PC-3 (cell line): Measurements from ENCODE around the gene PRPF39. TPM values are rescaled to one million over a fixed set of nuclear protein-coding genes. Genes with fewer than 3 reads are reported as not detected.
A peak's percentile ranks its signal among the peaks of the same experiment; 100 is the strongest.

Experiments used
- ATAC-seq: fragments of 200-7000 bp; cut with Tn5 transposase; 2 replicates; pipeline ENCODE4 v1.9.1; 2020; ENCODE audit warnings: mild to moderate bottlenecking, moderate library complexity
- BruUV-seq: library from RNA; stranded (reverse); fragments of 400-500 nt; replicated peaks from 2 replicates; lab custom pipeline; 2021; lab: Mats Ljungman, UMichigan
- CTCF ChIA-PET: fragments of 300-600 bp; sonication (Branson Sonifier 250); formaldehyde crosslinking; loops from one replicate; lab custom pipeline; 2022; ENCODE audit warnings: antibody characterized with exemption; lab: Charles Lee
- POLR2A ChIA-PET: fragments of 300-600 bp; sonication (Branson Sonifier 250); formaldehyde crosslinking; loops from one replicate; lab custom pipeline; 2022; ENCODE audit warnings: antibody characterized with exemption; ENCODE audit not compliant: unreplicated experiment; lab: Charles Lee
- DNase-seq: peaks from one replicate; pipeline ENCODE4 v3.0.0-alpha.2; 2015
- H2AFZ ChIP-seq: fragments of 300-600 bp; sonication (generic); 2 replicates; pipeline ENCODE4 v1.6.0; 2016; ENCODE audit warnings: antibody characterized with exemption, low read length
- H3F3A ChIP-seq: fragments of 300-600 bp; sonication (generic); one replicate; pipeline ENCODE4 v1.6.0; 2017; ENCODE audit warnings: antibody characterized with exemption, low read length, control low read depth, mild to moderate bottlenecking; ENCODE audit not compliant: unreplicated experiment
- H3K27ac ChIP-seq: fragments of 300-600 bp; sonication (generic); 2 replicates; pipeline ENCODE4 v1.5.1; 2016; ENCODE audit warnings: mild to moderate bottlenecking, low read length
- H3K27me3 ChIP-seq: fragments of 300-600 bp; sonication (generic); 2 replicates; pipeline ENCODE4 v1.6.1; 2016; ENCODE audit warnings: low read length, mixed read lengths
- H3K36me3 ChIP-seq: fragments of 300-600 bp; sonication (generic); 2 replicates; pipeline ENCODE4 v1.6.1; 2016; ENCODE audit warnings: low read depth, mixed run types, low read length, mixed read lengths
- H3K4me1 ChIP-seq: fragments of 300-600 bp; sonication (generic); 2 replicates; pipeline ENCODE4 v1.5.1; 2016; ENCODE audit warnings: low read length; ENCODE audit not compliant: insufficient read depth
- H3K4me2 ChIP-seq: fragments of 300-600 bp; sonication (generic); 2 replicates; pipeline ENCODE4 v1.6.0; 2016; ENCODE audit warnings: low read length
- H3K4me3 ChIP-seq: fragments of 300-600 bp; sonication (generic); 2 replicates; pipeline ENCODE4 v1.5.1; 2016; ENCODE audit warnings: mild to moderate bottlenecking, low read length, mixed read lengths
- H3K79me2 ChIP-seq: fragments of 300-600 bp; sonication (generic); 2 replicates; pipeline ENCODE4 v1.6.1; 2017; ENCODE audit warnings: low read length, mixed read lengths
- H3K9ac ChIP-seq: fragments of 300-600 bp; sonication (generic); 2 replicates; pipeline ENCODE4 v1.6.0; 2016; ENCODE audit warnings: mild to moderate bottlenecking, low read length
- H3K9me2 ChIP-seq: fragments of 300-600 bp; sonication (generic); replicated peaks from 2 replicates; pipeline ENCODE4 v1.6.1; 2016; ENCODE audit warnings: mixed run types, low read length, mixed read lengths
- H3K9me3 ChIP-seq: fragments of 300-600 bp; sonication (generic); 2 replicates; pipeline ENCODE4 v1.6.1; 2016; ENCODE audit warnings: low read length, mixed read lengths
- H4K20me1 ChIP-seq: fragments of 300-600 bp; sonication (generic); 2 replicates; pipeline ENCODE4 v1.6.1; 2016; ENCODE audit warnings: low read length, mixed read lengths
- CTCF ChIP-seq: fragments of 300-600 bp; sonication (generic); conservative IDR thresholded peaks from 2 replicates; pipeline ENCODE4 v1.5.1; 2017; ENCODE audit warnings: antibody characterized with exemption, low read depth, mild to moderate bottlenecking, low read length
- EZH2 ChIP-seq: fragments of 300-600 bp; sonication (generic); IDR thresholded peaks from one replicate; pipeline ENCODE4 v1.6.1; 2017; ENCODE audit warnings: antibody characterized with exemption, mild to moderate bottlenecking, low read length; ENCODE audit not compliant: unreplicated experiment
- EZH2phosphoT487 ChIP-seq: fragments of 300-600 bp; sonication (generic); IDR thresholded peaks from 2 replicates; pipeline ENCODE4 v1.6.1; 2018; ENCODE audit warnings: mild to moderate bottlenecking, antibody characterized with exemption, low read length, borderline replicate concordance
- intact Hi-C: fragments of 100-400 bp; cut with micrococcal nuclease; formaldehyde crosslinking; loops from 2 replicates; pipeline ENCODE4 v1.9.0; 2023
- total RNA-seq: library from RNA; depleted of rRNA; stranded (reverse); fragments of >200 nt; gene quantifications from 2 replicates; pipeline ENCODE4 v1.2.3, GENCODE V29; 2014

Gene PRPF39
- total RNA-seq, 1 experiment from 2014 or later = 19.2 TPM

DNA sequence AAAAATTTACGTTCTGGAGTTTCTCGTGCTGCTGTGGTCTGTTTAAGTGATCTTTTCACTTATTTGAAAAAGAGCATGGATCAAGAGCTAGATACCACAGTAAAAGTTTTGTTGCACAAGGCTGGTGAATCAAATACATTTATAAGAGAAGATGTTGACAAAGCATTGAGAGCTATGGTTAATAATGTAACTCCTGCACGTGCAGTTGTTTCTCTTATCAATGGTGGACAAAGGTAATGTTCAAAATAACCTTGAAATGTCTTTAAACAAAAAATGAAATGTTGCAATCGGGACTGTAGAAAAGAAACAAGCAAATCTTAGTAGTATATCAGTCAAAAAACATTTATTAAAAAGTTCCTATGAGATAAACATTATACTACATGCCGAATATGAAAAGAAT is 39.3 kb upstream of the PRPF39 start:
- Histone ChIP-seq H3K4me1 (no peaks in the 10 kb centered on the region), H3K79me2 (no peaks in the 10 kb centered on the region), H3F3A (no peaks in the 10 kb centered on the region), H3K36me3 (peaks cover 3% of the 10 kb centered on the region), H4K20me1 (no peaks in the 10 kb centered on the region), H3K9me2 (no peaks in the 10 kb centered on the region), H2AFZ (no peak overlapping the region), H3K27me3 (no peaks in the 10 kb centered on the region), H3K4me2 (no peak overlapping the region), H3K27ac (no peak overlapping the region), H3K9me3 (no peaks in the 10 kb centered on the region), H3K4me3 (no peak overlapping the region), H3K9ac (no peak overlapping the region)
- DNase-seq (no peak), ATAC-seq (no peak)
- BruUV-seq = no TSS peak
- intact Hi-C loops = no loop called here
- ChIA-PET CTCF (no interaction called here), POLR2A (no interaction called here)
- TF ChIP-seq EZH2 (no peak), EZH2phosphoT487 (no peak), CTCF (no peak)

- no TSS peak for BruUV-seq
- Histone ChIP-seq H3K79me2 (no peaks in the 10 kb centered on the region), H2AFZ (no peak overlapping the region), H3K36me3 (peaks cover 3% of the 10 kb centered on the region), H3K4me2 (no peak overlapping the region), H3F3A (no peaks in the 10 kb centered on the region), H3K4me1 (no peaks in the 10 kb centered on the region), H3K9me3 (no peaks in the 10 kb centered on the region), H4K20me1 (no peaks in the 10 kb centered on the region), H3K4me3 (no peak overlapping the region), H3K9ac (no peak overlapping the region), H3K27me3 (no peaks in the 10 kb centered on the region), H3K27ac (no peak overlapping the region), H3K9me2 (no peaks in the 10 kb centered on the region)
- CTCF ChIA-PET = no interaction called here
- TF ChIP-seq EZH2phosphoT487 (no peak), EZH2 (no peak), CTCF (no peak)
- intact Hi-C loops = no loop called here
- peak; percentile 81 for ATAC-seq
- POLR2A ChIA-PET = no interaction called here
- no peak for DNase-seq
These were observed 35.5 kb upstream of the PRPF39 start for GRCh38 chr14:45048385-45048784.

DNA sequence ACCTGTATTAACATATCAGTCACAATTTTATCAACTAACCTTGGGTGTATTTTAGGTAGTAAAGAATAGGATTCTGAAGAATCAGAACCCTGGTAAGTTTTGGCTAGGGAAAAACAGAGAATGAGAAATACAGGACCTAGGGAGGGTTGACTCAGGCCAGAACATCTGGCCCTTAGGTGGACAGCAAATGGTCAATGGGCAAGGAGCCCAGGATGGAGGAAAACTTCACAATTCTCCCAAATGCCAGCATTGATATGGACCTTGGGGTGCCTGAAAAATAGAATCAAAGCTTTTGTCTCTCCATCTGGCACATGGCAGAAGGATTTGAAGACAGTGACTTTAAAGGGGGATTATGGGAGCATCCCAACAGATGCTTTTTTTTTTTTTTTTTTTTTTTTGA is 32.7 kb upstream of the PRPF39 start:
- DNase-seq = no peak
- intact Hi-C loops = no loop called here
- no TSS peak for BruUV-seq

More for the DNA sequence above, 32.7 kb upstream of the PRPF39 start:
- Histone ChIP-seq H3F3A (no peaks in the 10 kb centered on the region), H3K4me1 (no peaks in the 10 kb centered on the region), H3K9ac (no peak overlapping the region), H3K4me2 (no peak overlapping the region), H3K9me2 (no peaks in the 10 kb centered on the region), H3K27me3 (no peaks in the 10 kb centered on the region), H3K4me3 (no peak overlapping the region), H3K9me3 (no peaks in the 10 kb centered on the region), H4K20me1 (no peaks in the 10 kb centered on the region), H3K79me2 (no peaks in the 10 kb centered on the region), H2AFZ (no peak overlapping the region), H3K27ac (no peak overlapping the region), H3K36me3 (peaks cover 7% of the 10 kb centered on the region)
- no peak for ATAC-seq
- no peak for TF ChIP-seq EZH2phosphoT487
- TF ChIP-seq EZH2 = no peak
- no peak for TF ChIP-seq CTCF
- ChIA-PET CTCF (no interaction called here), POLR2A (no interaction called here)
